Neural cell (in vitro differentiated cells): ENCODE results near the gene LNX1. TPM values are rescaled to one million over a fixed set of nuclear protein-coding genes. Genes with fewer than 3 reads are reported as not detected.

ENCODE experiments used
- H2AFZ ChIP-seq: fragments of 200-600, 300-800 bp; sonication (generic), shearing (Covaris generic); 2 replicates; pipeline ENCODE4 v1.6.0; 2014; ENCODE audit warnings: low read depth, mild to moderate bottlenecking, antibody characterized with exemption, low read length, moderate library complexity
- H3F3A ChIP-seq: fragments of 200-600 bp; shearing (Covaris generic); 2 replicates; pipeline ENCODE4 v1.6.1; 2016; ENCODE audit warnings: mild to moderate bottlenecking, moderate library complexity, mixed read lengths, antibody characterized with exemption, low read length; ENCODE audit not compliant: insufficient read depth, poor library complexity, severe bottlenecking
- H3K27ac ChIP-seq: fragments of 200-600, 300-800 bp; sonication (generic), shearing (Covaris generic); 2 replicates; pipeline ENCODE4 v1.5.1; 2014; ENCODE audit warnings: mild to moderate bottlenecking, low read length, moderate library complexity
- H3K27me3 ChIP-seq: fragments of 300-800, 200-600 bp; sonication (generic), shearing (Covaris generic); 2 replicates; pipeline ENCODE4 v1.6.0; 2014; ENCODE audit warnings: mild to moderate bottlenecking, low read depth, low read length, moderate library complexity; ENCODE audit not compliant: insufficient read depth
- H3K36me3 ChIP-seq: fragments of 300-800, 200-600 bp; sonication (generic), shearing (Covaris generic); 2 replicates; pipeline ENCODE4 v1.5.1; 2014; ENCODE audit warnings: mild to moderate bottlenecking, antibody characterized with exemption, low read length, moderate library complexity; ENCODE audit not compliant: insufficient read depth
- H3K4me2 ChIP-seq: fragments of 300-800, 200-600 bp; sonication (generic), shearing (Covaris generic); 2 replicates; pipeline ENCODE4 v1.6.0; 2014; ENCODE audit warnings: mild to moderate bottlenecking, low read length
- H3K4me3 ChIP-seq: fragments of 300-800, 200-600 bp; sonication (generic), shearing (Covaris generic); 2 replicates; pipeline ENCODE4 v1.5.1; 2014; ENCODE audit warnings: mild to moderate bottlenecking, low read length, moderate library complexity
- H3K79me2 ChIP-seq: fragments of 200-600 bp; shearing (Covaris generic); replicated peaks from 2 replicates; pipeline ENCODE4 v1.6.0; 2014; ENCODE audit warnings: mild to moderate bottlenecking, low read length, moderate library complexity; ENCODE audit not compliant: insufficient read depth
- H3K9ac ChIP-seq: fragments of 300-800, 200-600 bp; sonication (generic), shearing (Covaris generic); 2 replicates; pipeline ENCODE4 v1.6.1; 2016; ENCODE audit warnings: mild to moderate bottlenecking, low read length, mixed read lengths
- H3K9me2 ChIP-seq: fragments of 200-600 bp; shearing (Covaris generic); 2 replicates; pipeline ENCODE4 v1.6.1; 2016; ENCODE audit warnings: mild to moderate bottlenecking, low read length, mixed read lengths; ENCODE audit not compliant: insufficient read depth
- H3K9me3 ChIP-seq: fragments of 200-600, 300-800 bp; sonication (generic), shearing (Covaris generic); 2 replicates; pipeline ENCODE4 v1.6.1; 2016; ENCODE audit warnings: mild to moderate bottlenecking, mixed run types, low read length, moderate library complexity, mixed read lengths
- H4K20me1 ChIP-seq: fragments of 200-600 bp; shearing (Covaris generic); 2 replicates; pipeline ENCODE4 v1.6.1; 2016; ENCODE audit warnings: mild to moderate bottlenecking, mixed run types; ENCODE audit not compliant: insufficient read depth
- EP300 ChIP-seq: fragments of 450-650 bp; conservative IDR thresholded peaks from 2 replicates; pipeline ENCODE4 v1.6.1; 2014; ENCODE audit warnings: antibody characterized with exemption, mild to moderate bottlenecking, moderate library complexity; ENCODE audit not compliant: poor library complexity, severe bottlenecking
- RAD21 ChIP-seq: fragments of 450-650 bp; conservative IDR thresholded peaks from 2 replicates; pipeline ENCODE4 v1.6.1; 2014; ENCODE audit warnings: antibody characterized with exemption, mild to moderate bottlenecking, moderate library complexity
- SMC3 ChIP-seq: fragments of 450-650 bp; conservative IDR thresholded peaks from 2 replicates; pipeline ENCODE4 v1.6.1; 2014; ENCODE audit warnings: antibody characterized with exemption, mild to moderate bottlenecking, moderate library complexity; ENCODE audit not compliant: poor library complexity
- TAF1 ChIP-seq: IDR thresholded peaks from 2 replicates; pipeline ENCODE4 v1.6.1; 2012; ENCODE audit warnings: low read depth
- polyA plus RNA-seq: library from polyadenylated mRNA; depleted of rRNA; stranded (reverse); fragments of >200 nt; gene quantifications from 2 replicates; pipeline ENCODE4 v1.2.3, GENCODE V29; 2014
- TF ChIP-seq, protein P1 (sequence below): fragments of 450-650 bp; IDR thresholded peaks from 2 replicates; pipeline ENCODE4 v1.5.1; 2014; ENCODE audit warnings: antibody characterized with exemption, mild to moderate bottlenecking, moderate library complexity; ENCODE audit not compliant: poor library complexity, severe bottlenecking
- TF ChIP-seq, protein P2 (sequence below): IDR thresholded peaks from 2 replicates; pipeline ENCODE4 v1.6.1; 2012; ENCODE audit warnings: borderline replicate concordance

The LNX1 gene
- polyA plus RNA-seq, 1 donor from 2014 or later, result 3.4 TPM

DNA sequence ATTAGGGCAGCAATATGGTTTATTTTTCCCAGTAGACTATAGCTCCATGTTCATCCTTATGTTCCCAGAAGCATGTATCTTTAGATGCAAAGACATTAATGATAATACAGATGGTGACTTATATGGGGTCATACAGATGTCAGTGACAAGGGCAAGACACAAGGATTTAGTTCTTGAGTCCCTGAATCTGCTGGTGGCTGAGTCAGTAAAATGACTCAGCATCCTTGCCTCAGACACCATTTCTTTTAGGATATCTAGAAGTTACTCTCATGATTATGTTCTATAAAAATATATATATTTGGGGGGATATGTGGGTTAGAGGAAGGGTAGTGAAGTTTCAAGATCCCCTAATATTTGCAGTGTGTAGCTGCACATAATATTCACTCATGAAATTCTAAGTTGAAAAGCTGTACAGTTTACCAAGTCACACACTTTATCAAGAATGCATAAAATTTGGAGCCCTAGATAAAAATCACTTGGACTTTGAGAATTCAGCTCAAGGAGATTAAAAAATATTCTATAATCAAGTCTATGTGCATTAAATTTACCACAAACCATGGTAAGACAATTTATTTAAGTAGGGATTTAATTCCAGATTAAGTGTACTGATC, 101.9 kb downstream of the LNX1 start:
- Histone ChIP-seq H3K4me2 (no peak overlapping the region), H3K27me3 (no peaks in the 10 kb centered on the region), H3K9me2 (no peaks in the 10 kb centered on the region), H3K79me2 (no peaks in the 10 kb centered on the region), H2AFZ (no peak overlapping the region), H3K27ac (no peak overlapping the region), H3K9me3 (no peaks in the 10 kb centered on the region), H3K36me3 (no peaks in the 10 kb centered on the region), H4K20me1 (no peaks in the 10 kb centered on the region), H3K9ac (no peak overlapping the region), H3F3A (no peaks in the 10 kb centered on the region), H3K4me3 (no peak overlapping the region)
- TF ChIP-seq, protein P1, sequence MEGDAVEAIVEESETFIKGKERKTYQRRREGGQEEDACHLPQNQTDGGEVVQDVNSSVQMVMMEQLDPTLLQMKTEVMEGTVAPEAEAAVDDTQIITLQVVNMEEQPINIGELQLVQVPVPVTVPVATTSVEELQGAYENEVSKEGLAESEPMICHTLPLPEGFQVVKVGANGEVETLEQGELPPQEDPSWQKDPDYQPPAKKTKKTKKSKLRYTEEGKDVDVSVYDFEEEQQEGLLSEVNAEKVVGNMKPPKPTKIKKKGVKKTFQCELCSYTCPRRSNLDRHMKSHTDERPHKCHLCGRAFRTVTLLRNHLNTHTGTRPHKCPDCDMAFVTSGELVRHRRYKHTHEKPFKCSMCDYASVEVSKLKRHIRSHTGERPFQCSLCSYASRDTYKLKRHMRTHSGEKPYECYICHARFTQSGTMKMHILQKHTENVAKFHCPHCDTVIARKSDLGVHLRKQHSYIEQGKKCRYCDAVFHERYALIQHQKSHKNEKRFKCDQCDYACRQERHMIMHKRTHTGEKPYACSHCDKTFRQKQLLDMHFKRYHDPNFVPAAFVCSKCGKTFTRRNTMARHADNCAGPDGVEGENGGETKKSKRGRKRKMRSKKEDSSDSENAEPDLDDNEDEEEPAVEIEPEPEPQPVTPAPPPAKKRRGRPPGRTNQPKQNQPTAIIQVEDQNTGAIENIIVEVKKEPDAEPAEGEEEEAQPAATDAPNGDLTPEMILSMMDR, result no peak
- TF ChIP-seq SMC3 (no peak), RAD21 (no peak)

DNA sequence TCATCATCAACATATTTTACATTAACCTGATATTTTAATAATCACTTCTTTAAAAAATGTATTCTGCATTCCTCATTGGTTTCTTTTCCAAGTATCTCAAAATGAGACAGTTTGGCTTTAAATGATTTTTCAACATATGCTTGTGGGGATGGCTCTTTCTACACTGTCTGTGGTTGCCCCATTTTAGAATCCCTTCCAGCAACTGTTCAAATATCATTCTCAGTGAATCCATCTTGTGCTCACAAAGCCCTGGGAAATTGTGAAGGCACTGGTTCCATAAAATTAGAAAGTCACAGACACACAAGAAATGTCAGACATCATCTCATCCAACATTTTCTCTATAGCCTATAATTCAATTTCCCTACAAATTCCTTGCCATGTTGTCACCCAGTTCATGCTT, 103.5 kb downstream of the LNX1 start:
- Histone ChIP-seq H2AFZ (no peak overlapping the region), H3K4me2 (no peak overlapping the region), H4K20me1 (no peaks in the 10 kb centered on the region), H3K27me3 (no peaks in the 10 kb centered on the region), H3K79me2 (no peaks in the 10 kb centered on the region), H3K36me3 (no peaks in the 10 kb centered on the region), H3K4me3 (no peak overlapping the region), H3K9me3 (no peaks in the 10 kb centered on the region), H3K9me2 (no peaks in the 10 kb centered on the region), H3F3A (no peaks in the 10 kb centered on the region), H3K9ac (no peak overlapping the region), H3K27ac (no peak overlapping the region)
- TF ChIP-seq, protein P2, sequence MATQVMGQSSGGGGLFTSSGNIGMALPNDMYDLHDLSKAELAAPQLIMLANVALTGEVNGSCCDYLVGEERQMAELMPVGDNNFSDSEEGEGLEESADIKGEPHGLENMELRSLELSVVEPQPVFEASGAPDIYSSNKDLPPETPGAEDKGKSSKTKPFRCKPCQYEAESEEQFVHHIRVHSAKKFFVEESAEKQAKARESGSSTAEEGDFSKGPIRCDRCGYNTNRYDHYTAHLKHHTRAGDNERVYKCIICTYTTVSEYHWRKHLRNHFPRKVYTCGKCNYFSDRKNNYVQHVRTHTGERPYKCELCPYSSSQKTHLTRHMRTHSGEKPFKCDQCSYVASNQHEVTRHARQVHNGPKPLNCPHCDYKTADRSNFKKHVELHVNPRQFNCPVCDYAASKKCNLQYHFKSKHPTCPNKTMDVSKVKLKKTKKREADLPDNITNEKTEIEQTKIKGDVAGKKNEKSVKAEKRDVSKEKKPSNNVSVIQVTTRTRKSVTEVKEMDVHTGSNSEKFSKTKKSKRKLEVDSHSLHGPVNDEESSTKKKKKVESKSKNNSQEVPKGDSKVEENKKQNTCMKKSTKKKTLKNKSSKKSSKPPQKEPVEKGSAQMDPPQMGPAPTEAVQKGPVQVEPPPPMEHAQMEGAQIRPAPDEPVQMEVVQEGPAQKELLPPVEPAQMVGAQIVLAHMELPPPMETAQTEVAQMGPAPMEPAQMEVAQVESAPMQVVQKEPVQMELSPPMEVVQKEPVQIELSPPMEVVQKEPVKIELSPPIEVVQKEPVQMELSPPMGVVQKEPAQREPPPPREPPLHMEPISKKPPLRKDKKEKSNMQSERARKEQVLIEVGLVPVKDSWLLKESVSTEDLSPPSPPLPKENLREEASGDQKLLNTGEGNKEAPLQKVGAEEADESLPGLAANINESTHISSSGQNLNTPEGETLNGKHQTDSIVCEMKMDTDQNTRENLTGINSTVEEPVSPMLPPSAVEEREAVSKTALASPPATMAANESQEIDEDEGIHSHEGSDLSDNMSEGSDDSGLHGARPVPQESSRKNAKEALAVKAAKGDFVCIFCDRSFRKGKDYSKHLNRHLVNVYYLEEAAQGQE, result no peak
- TF ChIP-seq, protein P1, result no peak

DNA sequence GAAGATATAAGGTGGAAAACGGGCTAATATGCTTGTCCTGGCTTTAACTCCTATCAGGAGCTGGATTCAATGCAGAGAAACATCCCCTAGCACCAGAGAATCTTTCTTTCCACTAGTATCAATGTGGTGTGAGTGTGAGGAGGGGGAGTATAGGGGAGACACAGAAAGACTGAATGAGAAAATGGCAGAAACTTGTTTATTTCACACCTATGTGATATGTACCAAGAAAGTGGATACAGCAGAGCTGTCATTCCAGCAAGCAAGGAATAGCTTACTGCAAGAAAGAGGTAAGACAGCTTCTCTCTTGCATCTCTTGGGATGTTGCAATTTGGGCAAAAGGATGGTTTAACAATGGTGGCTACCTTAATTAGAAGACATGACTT, 105.6 kb downstream of the LNX1 start:
- Histone ChIP-seq H2AFZ (no peak overlapping the region), H3F3A (no peaks in the 10 kb centered on the region), H3K36me3 (no peaks in the 10 kb centered on the region), H3K27ac (no peak overlapping the region), H3K27me3 (no peaks in the 10 kb centered on the region), H3K9me2 (no peaks in the 10 kb centered on the region), H3K9me3 (no peaks in the 10 kb centered on the region), H3K4me2 (no peak overlapping the region), H3K4me3 (no peak overlapping the region), H3K79me2 (no peaks in the 10 kb centered on the region), H4K20me1 (no peaks in the 10 kb centered on the region), H3K9ac (no peak overlapping the region)
- no peak for TF ChIP-seq TAF1
- TF ChIP-seq EP300, result no peak
